GM10266 (cell line): Measurements from ENCODE around the gene PCDH9.

Source experiments
- DNase-seq: peaks from one replicate; pipeline ENCODE4 v3.0.0; 2012; ENCODE audit errors: extremely low spot score
- CTCF ChIP-seq: IDR thresholded peaks from 2 replicates; pipeline ENCODE4 v1.5.1; 2012; ENCODE audit warnings: mild to moderate bottlenecking, low read depth; ENCODE audit not compliant: control insufficient read depth, insufficient read depth; ENCODE audit errors: missing control alignments

The PCDH9 gene

GRCh38 chr13:67230404-67231288 lies 510 bp upstream of the PCDH9 start:
- peak; percentile 91 for DNase-seq
- no peak for TF ChIP-seq CTCF

GRCh38 chr13:67228916-67229315 lies 1.2 kb downstream of the PCDH9 start:
- DNase-seq = no peak
- no peak for TF ChIP-seq CTCF

- DNase-seq = no peak
- no peak for TF ChIP-seq CTCF
These were observed 2.1 kb downstream of the PCDH9 start for GRCh38 chr13:67228031-67228430.

- no peak for TF ChIP-seq CTCF
- no peak for DNase-seq
These were observed 2.8 kb downstream of the PCDH9 start for GRCh38 chr13:67227131-67227983.

GRCh38 chr13:67226696-67227095 lies 3.4 kb downstream of the PCDH9 start:
- DNase-seq = no peak
- no peak for TF ChIP-seq CTCF

GRCh38 chr13:67225252-67226159 lies 4.6 kb downstream of the PCDH9 start:
- DNase-seq = no peak
- no peak for TF ChIP-seq CTCF
